Astrocyte (in vitro differentiated cells and primary cell): Measurements from ENCODE around the gene MAN1A1. TPM values are rescaled to one million over a fixed set of nuclear protein-coding genes. Genes with fewer than 3 reads are reported as not detected.

Experiments
- DNase-seq: peaks from one replicate; pipeline ENCODE4 v3.0.0-alpha.2; 2010; ENCODE audit warnings: low read depth
- FAIRE-seq: peaks from 2 replicates; lab custom pipeline; 2011; peaks lifted over from hg19 to GRCh38; lab: Jason Lieb, UNC
- H2AFZ ChIP-seq: 2 replicates; pipeline ENCODE4 v1.6.0; 2012; ENCODE audit warnings: low read depth, low read length, inconsistent platforms
- H3K27ac ChIP-seq: 2 replicates; pipeline ENCODE4 v1.5.1; 2011; ENCODE audit warnings: low read depth, low read length, inconsistent platforms
- H3K27me3 ChIP-seq: 2 replicates; pipeline ENCODE4 v1.6.0; 2011; ENCODE audit warnings: low read length, inconsistent platforms; ENCODE audit not compliant: insufficient read depth
- H3K36me3 ChIP-seq: 2 replicates; pipeline ENCODE4 v1.5.1; 2011; ENCODE audit warnings: low read length, inconsistent platforms; ENCODE audit not compliant: insufficient read depth
- H3K4me1 ChIP-seq: 2 replicates; pipeline ENCODE4 v1.5.1; 2011; ENCODE audit warnings: low read length, inconsistent platforms; ENCODE audit not compliant: insufficient read depth
- H3K4me2 ChIP-seq: 2 replicates; pipeline ENCODE4 v1.6.0; 2012; ENCODE audit warnings: low read length, inconsistent platforms
- H3K4me3 ChIP-seq: 2 replicates; pipeline ENCODE4 v1.5.1; 2011; ENCODE audit warnings: low read depth, mild to moderate bottlenecking, low read length, inconsistent platforms; ENCODE audit not compliant: insufficient read depth
- H3K79me2 ChIP-seq: 2 replicates; pipeline ENCODE4 v1.6.0; 2012; ENCODE audit warnings: mild to moderate bottlenecking, low read length, inconsistent platforms; ENCODE audit not compliant: insufficient read depth
- H3K9ac ChIP-seq: 2 replicates; pipeline ENCODE4 v1.6.0; 2012; ENCODE audit warnings: mild to moderate bottlenecking, low read length, inconsistent platforms
- H3K9me3 ChIP-seq: 2 replicates; pipeline ENCODE4 v1.5.1; 2012; ENCODE audit warnings: low read depth, mild to moderate bottlenecking, low read length, inconsistent platforms; ENCODE audit not compliant: insufficient read depth
- H4K20me1 ChIP-seq: 2 replicates; pipeline ENCODE4 v1.6.0; 2012; ENCODE audit warnings: low read length, inconsistent platforms; ENCODE audit not compliant: insufficient read depth
- H3K27ac Mint-ChIP-seq: one replicate; pipeline ENCODE4 v1.8.0; 2021; ENCODE audit warnings: mild to moderate bottlenecking, mixed read lengths; ENCODE audit not compliant: unreplicated experiment
- H3K27me3 Mint-ChIP-seq: one replicate; pipeline ENCODE4 v1.8.0; 2021; ENCODE audit warnings: low read depth, mixed read lengths; ENCODE audit not compliant: unreplicated experiment
- H3K36me3 Mint-ChIP-seq: one replicate; pipeline ENCODE4 v1.8.0; 2021; ENCODE audit warnings: low read depth, mixed read lengths; ENCODE audit not compliant: unreplicated experiment
- H3K4me1 Mint-ChIP-seq: one replicate; pipeline ENCODE4 v1.8.0; 2021; ENCODE audit warnings: low read depth, mixed read lengths; ENCODE audit not compliant: unreplicated experiment
- H3K4me3 Mint-ChIP-seq: one replicate; pipeline ENCODE4 v1.8.0; 2021; ENCODE audit warnings: mild to moderate bottlenecking, moderate library complexity, mixed read lengths; ENCODE audit not compliant: unreplicated experiment
- H3K9me3 Mint-ChIP-seq: one replicate; pipeline ENCODE4 v1.8.0; 2021; ENCODE audit warnings: mild to moderate bottlenecking, mixed read lengths; ENCODE audit not compliant: unreplicated experiment
- CTCF ChIP-seq: IDR thresholded peaks from 2 replicates; pipeline ENCODE4 v1.5.1; 2011; ENCODE audit warnings: low read depth, mild to moderate bottlenecking, inconsistent platforms, low read length, moderate library complexity; ENCODE audit not compliant: insufficient read depth
- EZH2 ChIP-seq: IDR thresholded peaks from 2 replicates; pipeline ENCODE4 v1.6.1; 2012; ENCODE audit warnings: mild to moderate bottlenecking, low read length, inconsistent platforms; ENCODE audit not compliant: insufficient read depth
- total RNA-seq: library from RNA; stranded (reverse); gene quantifications from 2 replicates; pipeline ENCODE4 v1.2.1, GENCODE V29; 2021

MAN1A1 gene
- total RNA-seq, 1 donor from 2014 or later, result 11.7 TPM

- Histone ChIP-seq H3K79me2 (no peaks in the 10 kb centered on the region), H2AFZ (no peak overlapping the region), H3K4me3 (no peak overlapping the region), H3K36me3 (no peaks in the 10 kb centered on the region), H3K9ac (no peak overlapping the region), H3K27me3 (no peaks in the 10 kb centered on the region), H3K27ac (no peak overlapping the region), H3K4me1 (no peaks in the 10 kb centered on the region), H3K9me3 (no peaks in the 10 kb centered on the region), H3K4me2 (no peak overlapping the region), H4K20me1 (peaks cover 8% of the 10 kb centered on the region)
- Mint-ChIP-seq H3K4me1 (no peaks in the 10 kb centered on the region), H3K27ac (no peak overlapping the region), H3K4me3 (no peak overlapping the region), H3K27me3 (no peaks in the 10 kb centered on the region), H3K9me3 (no peaks in the 10 kb centered on the region), H3K36me3 (peaks cover 2% of the 10 kb centered on the region)
- DNase-seq (no peak), FAIRE-seq (no peak)
- no peak for TF ChIP-seq EZH2
- TF ChIP-seq CTCF, result no peak
Observed at GRCh38 chr6:119329794-119330180, 19.8 kb downstream of the MAN1A1 start.

- DNase-seq (no peak), FAIRE-seq (no peak)
- no peaks in the 10 kb centered on the region for H3K27me3 ChIP-seq
- H3K9me3 ChIP-seq, result no peaks in the 10 kb centered on the region
- no peak overlapping the region for H3K4me2 ChIP-seq
- no peak for TF ChIP-seq EZH2
- no peak for TF ChIP-seq CTCF
- H3K4me1 ChIP-seq, result no peaks in the 10 kb centered on the region
- Mint-ChIP-seq H3K4me3 (no peak overlapping the region), H3K27ac (no peak overlapping the region), H3K9me3 (no peaks in the 10 kb centered on the region), H3K4me1 (no peaks in the 10 kb centered on the region), H3K27me3 (no peaks in the 10 kb centered on the region), H3K36me3 (peaks cover 2% of the 10 kb centered on the region)
- no peak overlapping the region for H3K4me3 ChIP-seq
- H4K20me1 ChIP-seq, result peaks cover 8% of the 10 kb centered on the region
- H3K36me3 ChIP-seq, result no peaks in the 10 kb centered on the region
- no peak overlapping the region for H3K9ac ChIP-seq
- H2AFZ ChIP-seq, result no peak overlapping the region
- no peak overlapping the region for H3K27ac ChIP-seq
- H3K79me2 ChIP-seq, result no peaks in the 10 kb centered on the region
Observed at GRCh38 chr6:119328892-119329793, 20.4 kb downstream of the MAN1A1 start.

- H3K27me3 ChIP-seq, result no peaks in the 10 kb centered on the region
- no peak overlapping the region for H3K9ac ChIP-seq
- DNase-seq, result no peak
- Mint-ChIP-seq H3K4me1 (peaks cover 5% of the 10 kb centered on the region), H3K27ac (no peak overlapping the region), H3K9me3 (no peaks in the 10 kb centered on the region), H3K36me3 (peaks cover 2% of the 10 kb centered on the region), H3K4me3 (no peak overlapping the region), H3K27me3 (no peaks in the 10 kb centered on the region)
- no peak for FAIRE-seq
- TF ChIP-seq EZH2 (no peak), CTCF (no peak)
- no peak overlapping the region for H3K4me2 ChIP-seq
- peaks cover 8% of the 10 kb centered on the region for H4K20me1 ChIP-seq
- H3K4me1 ChIP-seq, result peaks cover 3% of the 10 kb centered on the region
- no peaks in the 10 kb centered on the region for H3K36me3 ChIP-seq
- no peak overlapping the region for H3K27ac ChIP-seq
- no peak overlapping the region for H3K4me3 ChIP-seq
- no peaks in the 10 kb centered on the region for H3K79me2 ChIP-seq
- H2AFZ ChIP-seq, result no peak overlapping the region
- H3K9me3 ChIP-seq, result no peaks in the 10 kb centered on the region
Observed at GRCh38 chr6:119328254-119328653, 21.3 kb downstream of the MAN1A1 start.
